Endothelial cell of umbilical vein (primary cell): ENCODE results near the gene ZNF341. TPM values are rescaled to one million over a fixed set of nuclear protein-coding genes. Genes with fewer than 3 reads are reported as not detected.

Experiments
- BruUV-seq: library from RNA; stranded (reverse); fragments of 400-500 nt; replicated peaks from 2 replicates; lab custom pipeline; 2021; lab: Mats Ljungman, UMichigan
- CTCF ChIA-PET: fragments of 300-600, 350-600 bp; sonication (Branson Sonifier 250); formaldehyde crosslinking; loops from one replicate; lab custom pipeline; 2021; ENCODE audit warnings: antibody characterized with exemption, inconsistent platforms; lab: Charles Lee
- POLR2A ChIA-PET: fragments of 300-600, 350-600 bp; sonication (Branson Sonifier 250); formaldehyde crosslinking; loops from one replicate; lab custom pipeline; 2021; ENCODE audit warnings: antibody characterized with exemption, inconsistent platforms; lab: Charles Lee
- DNase-seq: peaks from one replicate; pipeline ENCODE4 v3.0.0-alpha.2; 2011; ENCODE audit warnings: low read depth, low spot score
- FAIRE-seq: peaks from 2 replicates; lab custom pipeline; 2011; peaks lifted over from hg19 to GRCh38; lab: Jason Lieb, UNC
- H2AFZ ChIP-seq: 2 replicates; pipeline ENCODE4 v1.6.0; 2012; ENCODE audit warnings: low read depth, low read length, control low read depth, inconsistent platforms
- H3K27ac ChIP-seq: 2 replicates; pipeline ENCODE4 v1.5.1; 2011; ENCODE audit warnings: low read depth, mild to moderate bottlenecking, control low read depth, low read length, moderate library complexity; ENCODE audit not compliant: insufficient read depth
- H3K27me3 ChIP-seq, 2 experiments: 2 replicates each; pipeline versions ENCODE4 v1.6.0 to v1.6.1; 2011; ENCODE audit warnings: low read length in 2 of 2, mixed read lengths in 1 of 2; ENCODE audit not compliant: control insufficient read depth in 2 of 2, insufficient read depth in 2 of 2
- H3K36me3 ChIP-seq, 2 experiments: 2 replicates in 1 of 2; 3 replicates in 1 of 2; pipeline ENCODE4 v1.5.1; 2011; ENCODE audit warnings: low read length in 2 of 2, mild to moderate bottlenecking in 1 of 2, moderate library complexity in 1 of 2; ENCODE audit not compliant: control insufficient read depth in 2 of 2, insufficient read depth in 2 of 2; ENCODE audit errors: extremely low read depth in 1 of 2
- H3K4me1 ChIP-seq: 3 replicates; pipeline ENCODE4 v1.5.1; 2011; ENCODE audit warnings: mild to moderate bottlenecking, low read length; ENCODE audit not compliant: control insufficient read depth, insufficient read depth; ENCODE audit errors: extremely low read depth
- H3K4me2 ChIP-seq: 2 replicates; pipeline ENCODE4 v1.6.1; 2011; ENCODE audit warnings: low read length, control low read depth, mixed read lengths; ENCODE audit not compliant: insufficient read depth
- H3K4me3 ChIP-seq, 3 experiments: fragments of 200-600 bp in 1 of 3; sonication (generic), shearing (Covaris generic) in 1 of 3; replicated peaks in 1 of 3; 2 replicates each; pipeline ENCODE4 v1.5.1; 2011 to 2016; ENCODE audit warnings: control low read depth in 3 of 3, low read length in 3 of 3, mild to moderate bottlenecking in 2 of 3, inconsistent platforms in 1 of 3, low read depth in 1 of 3, moderate library complexity in 1 of 3; ENCODE audit not compliant: insufficient read depth in 1 of 3
- H3K79me2 ChIP-seq: 2 replicates; pipeline ENCODE4 v1.6.0; 2012; ENCODE audit warnings: low read length, inconsistent platforms; ENCODE audit not compliant: control insufficient read depth, insufficient read depth
- H3K9ac ChIP-seq: replicated peaks from 2 replicates; pipeline ENCODE3; 2011; ENCODE audit warnings: low read length, control low read depth; ENCODE audit not compliant: insufficient read depth; ENCODE audit errors: extremely low read depth
- H3K9me1 ChIP-seq: replicated peaks from 3 replicates; pipeline ENCODE4 v1.6.0; 2011; ENCODE audit warnings: mild to moderate bottlenecking, low read length; ENCODE audit not compliant: control insufficient read depth, insufficient read depth; ENCODE audit errors: extremely low read depth
- H3K9me3 ChIP-seq: replicated peaks from 2 replicates; pipeline ENCODE4 v1.5.1; 2012; ENCODE audit warnings: low read length, inconsistent platforms; ENCODE audit not compliant: control insufficient read depth, insufficient read depth
- H4K20me1 ChIP-seq: replicated peaks from 2 replicates; pipeline ENCODE3; 2011; ENCODE audit warnings: mild to moderate bottlenecking, low read length; ENCODE audit not compliant: control insufficient read depth, insufficient read depth; ENCODE audit errors: extremely low read depth
- CTCF ChIP-seq, 2 donors: IDR thresholded peaks; 1 replicate in 1 of 2; 2 replicates in 1 of 2; pipeline ENCODE4 v1.5.1; 2011; ENCODE audit warnings: low read length in 2 of 2, mild to moderate bottlenecking in 2 of 2, moderate library complexity in 2 of 2, control low read depth in 1 of 2, inconsistent platforms in 1 of 2, low read depth in 1 of 2; ENCODE audit not compliant: insufficient read depth in 1 of 2; ENCODE audit errors: extremely low read depth in 1 of 2
- EZH2 ChIP-seq: IDR thresholded peaks from 2 replicates; pipeline ENCODE4 v1.6.1; 2012; ENCODE audit warnings: borderline replicate concordance, low read depth, mild to moderate bottlenecking, moderate library complexity, low read length, inconsistent platforms; ENCODE audit not compliant: severe bottlenecking
- FOS ChIP-seq: IDR thresholded peaks from 2 replicates; pipeline ENCODE4 v1.6.1; 2011; ENCODE audit warnings: mild to moderate bottlenecking, low read length, moderate library complexity, borderline replicate concordance; ENCODE audit not compliant: insufficient read depth
- GATA2 ChIP-seq: IDR thresholded peaks from 2 replicates; pipeline ENCODE4 v1.7.0; 2011; ENCODE audit warnings: low read depth, mild to moderate bottlenecking, moderate library complexity, mixed read lengths, low read length; ENCODE audit not compliant: insufficient read length, insufficient read depth
- JUN ChIP-seq: IDR thresholded peaks from 2 replicates; pipeline ENCODE4 v1.6.1; 2011; ENCODE audit warnings: borderline replicate concordance, low read depth; ENCODE audit not compliant: insufficient read length, insufficient read depth
- MYC ChIP-seq: IDR thresholded peaks from one replicate; pipeline ENCODE4 v1.6.1; 2011; ENCODE audit warnings: mild to moderate bottlenecking, low read depth, low read length
- POLR2A ChIP-seq: IDR thresholded peaks from 2 replicates; pipeline ENCODE4 v1.6.1; 2012; ENCODE audit warnings: low read depth, mild to moderate bottlenecking, control low read depth, low read length
- POLR2AphosphoS5 ChIP-seq: IDR thresholded peaks from 2 replicates; pipeline ENCODE4 v1.6.1; 2012; ENCODE audit warnings: low read depth, mild to moderate bottlenecking, control low read depth, low read length, moderate library complexity; ENCODE audit not compliant: insufficient read depth
- dilution Hi-C: fragments of 300-500 bp; cut with MboI; formaldehyde crosslinking; loops from one replicate; pipeline ENCODE4 v1.15.0; 2019; ENCODE audit warnings: low sequenced_read_pairs; ENCODE audit not compliant: extremely low pct_ligation_motif_present
- intact Hi-C: fragments of 100-400 bp; cut with micrococcal nuclease; formaldehyde crosslinking; loops from one replicate; pipeline ENCODE4 v1.10.0; 2022
- polyA plus RNA-seq, 4 experiments: library from polyadenylated mRNA; depleted of rRNA in 3 of 4; stranded (reverse) in 3 of 4; unstranded in 1 of 4; fragments of >200 nt; gene quantifications; 2 replicates each; pipeline versions ENCODE4 v1.2.1 to v1.2.3, GENCODE V29; 2011 to 2012; ENCODE audit warnings: missing spikeins in 1 of 4
- total RNA-seq: library from RNA; stranded (reverse); gene quantifications from 2 replicates; pipeline ENCODE4 v1.2.3, GENCODE V29; 2021
- TF ChIP-seq, protein P1 (sequence below): IDR thresholded peaks from 2 replicates; pipeline ENCODE4 v1.6.1; 2011; ENCODE audit not compliant: insufficient read depth, insufficient read length

The ZNF341 gene
- total and polyA plus RNA-seq, 2 donors (not counting 3 experiments of a cell fraction or from before 2014, with no cell fraction given), result 4.9 TPM

GRCh38 chr20:33765592-33765991 lies 33.8 kb downstream of the ZNF341 start:
- no peak overlapping the region for H3K9ac ChIP-seq
- no peaks in the 10 kb centered on the region for H3K27me3 ChIP-seq
- no peak for FAIRE-seq
- H3K9me1 ChIP-seq, result no peaks in the 10 kb centered on the region
- H3K79me2 ChIP-seq, result no peaks in the 10 kb centered on the region
- H3K4me3 ChIP-seq, result no peak overlapping the region
- H3K4me1 ChIP-seq, result no peaks in the 10 kb centered on the region
- DNase-seq, result no peak
- no peaks in the 10 kb centered on the region for H4K20me1 ChIP-seq
- dilution Hi-C loops, result no loop called here
- H3K27ac ChIP-seq, result no peak overlapping the region
- POLR2A ChIA-PET, result no interaction called here
- peaks cover 0 to 1% of the 10 kb centered on the region in 2 experiments for H3K36me3 ChIP-seq
- CTCF ChIA-PET, result no interaction called here
- intact Hi-C loops, result no loop called here
- no TSS peak for BruUV-seq
- H2AFZ ChIP-seq, result no peak overlapping the region
- TF ChIP-seq CTCF (IDR thresholded peaks at IDR 0.05; ENCODE audit: extremely low read depth in 1 of 2, insufficient read depth in 1 of 2, low read depth in 1 of 2, low read length in 2 of 2) (no peak), EZH2 (no peak), POLR2A (no peak), FOS (no peak), GATA2 (no peak)
- no peaks in the 10 kb centered on the region for H3K9me3 ChIP-seq
- H3K4me2 ChIP-seq, result no peak overlapping the region

GRCh38 chr20:33766686-33767085 lies 34.9 kb downstream of the ZNF341 start:
- CTCF ChIA-PET, result interaction anchor here (1.6 kb wide), 1 partner anchor 25 kb away, joined by 4 read pairs; no protein-coding TSS in a partner anchor
- H3K36me3 ChIP-seq, result peaks cover 0 to 1% of the 10 kb centered on the region in 2 experiments
- POLR2A ChIA-PET, result no interaction called here
- no peaks in the 10 kb centered on the region for H3K4me1 ChIP-seq
- no peaks in the 10 kb centered on the region for H3K9me1 ChIP-seq
- dilution Hi-C loops, result no loop called here
- no peaks in the 10 kb centered on the region for H3K79me2 ChIP-seq
- TF ChIP-seq GATA2, result no peak
- no peak for TF ChIP-seq EZH2
- TF ChIP-seq POLR2AphosphoS5, result no peak
- TF ChIP-seq, protein P1, sequence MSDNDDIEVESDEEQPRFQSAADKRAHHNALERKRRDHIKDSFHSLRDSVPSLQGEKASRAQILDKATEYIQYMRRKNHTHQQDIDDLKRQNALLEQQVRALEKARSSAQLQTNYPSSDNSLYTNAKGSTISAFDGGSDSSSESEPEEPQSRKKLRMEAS, result no peak
- no peak for TF ChIP-seq MYC
- TF ChIP-seq CTCF (IDR thresholded peaks at IDR 0.05; ENCODE audit: extremely low read depth in 1 of 2, insufficient read depth in 1 of 2, low read depth in 1 of 2, low read length in 2 of 2), result no peak
- no peak for TF ChIP-seq JUN
- no peak for TF ChIP-seq POLR2A
- no peak for TF ChIP-seq FOS
- no peak overlapping the region for H3K4me3 ChIP-seq
- H3K9me3 ChIP-seq, result no peaks in the 10 kb centered on the region
- no peak overlapping the region for H3K4me2 ChIP-seq
- H4K20me1 ChIP-seq, result no peaks in the 10 kb centered on the region
- BruUV-seq, result no TSS peak
- DNase-seq, result no peak
- no peak for FAIRE-seq
- H3K9ac ChIP-seq, result no peak overlapping the region
- no peaks in the 10 kb centered on the region for H3K27me3 ChIP-seq
- intact Hi-C loops, result no loop called here
- H3K27ac ChIP-seq, result no peak overlapping the region
- no peak overlapping the region for H2AFZ ChIP-seq
